NCI-H774 (cell line): ENCODE measurements around the gene S100P.
A peak's percentile ranks its signal among the peaks of the same experiment; 100 is the strongest.

Source experiments
- DNase-seq: peaks from one replicate; lab custom pipeline; 2025; lab: John Stamatoyannopoulos, UW

S100P gene

DNA sequence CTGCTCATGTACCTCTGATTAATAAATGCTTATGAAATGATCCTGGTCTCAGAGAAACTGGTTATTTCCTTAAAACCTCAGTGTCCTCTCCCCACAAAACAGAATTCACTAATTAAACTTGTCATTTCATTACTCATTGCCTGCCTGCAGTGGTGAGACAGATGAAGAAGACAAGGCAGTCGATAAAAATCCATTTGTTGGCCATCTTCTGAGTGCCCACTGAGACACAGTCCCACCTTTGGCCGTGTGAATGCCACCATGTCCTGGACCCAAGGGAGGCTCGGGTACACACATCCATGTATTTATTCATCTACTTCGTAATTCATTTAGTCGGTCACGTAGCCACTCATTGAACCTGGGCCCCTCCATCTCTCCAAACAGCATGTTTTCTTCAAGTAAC, 3.5 kb downstream of the S100P start:
- DNase-seq, result no peak

DNA sequence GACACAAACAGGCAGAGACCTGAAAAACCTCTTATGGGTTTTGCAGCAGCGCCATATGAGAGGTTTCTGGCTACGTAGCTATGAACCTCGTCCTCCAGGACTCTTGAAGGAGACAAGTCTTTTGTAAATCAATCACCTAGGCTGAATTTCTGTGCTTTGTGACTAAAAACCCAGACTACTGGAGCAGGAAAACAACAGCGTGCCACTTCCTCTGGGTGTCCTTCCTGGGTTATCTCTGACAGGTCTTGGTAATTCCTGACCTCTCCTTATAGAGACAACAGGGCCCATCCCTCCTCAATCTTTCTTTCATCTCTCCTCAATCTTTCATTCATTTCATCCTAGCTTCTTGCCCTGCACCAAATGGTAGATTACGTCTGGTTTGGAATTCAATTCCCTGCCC, 5.7 kb downstream of the S100P start:
- no peak for DNase-seq

DNA sequence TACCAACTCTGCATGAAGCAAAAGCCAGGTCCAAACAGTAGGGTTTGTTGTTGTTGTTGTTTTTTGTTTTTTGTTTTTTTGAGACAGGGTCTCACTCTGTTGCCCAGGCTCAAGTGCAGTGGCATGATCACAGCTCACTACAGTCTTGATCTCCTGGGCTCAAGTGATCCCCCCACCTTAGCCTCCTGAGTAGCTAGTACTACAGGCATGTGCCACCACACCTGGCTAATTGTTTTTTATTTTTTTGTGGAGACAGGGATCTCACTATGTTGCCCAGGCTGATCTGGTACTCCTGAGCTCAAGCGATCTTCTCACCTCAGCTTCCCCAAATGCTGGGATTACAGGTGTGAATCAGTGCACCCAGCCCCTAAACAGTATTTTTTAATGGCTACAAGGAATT, 6.2 kb downstream of the S100P start:
- DNase-seq, result no peak

DNA sequence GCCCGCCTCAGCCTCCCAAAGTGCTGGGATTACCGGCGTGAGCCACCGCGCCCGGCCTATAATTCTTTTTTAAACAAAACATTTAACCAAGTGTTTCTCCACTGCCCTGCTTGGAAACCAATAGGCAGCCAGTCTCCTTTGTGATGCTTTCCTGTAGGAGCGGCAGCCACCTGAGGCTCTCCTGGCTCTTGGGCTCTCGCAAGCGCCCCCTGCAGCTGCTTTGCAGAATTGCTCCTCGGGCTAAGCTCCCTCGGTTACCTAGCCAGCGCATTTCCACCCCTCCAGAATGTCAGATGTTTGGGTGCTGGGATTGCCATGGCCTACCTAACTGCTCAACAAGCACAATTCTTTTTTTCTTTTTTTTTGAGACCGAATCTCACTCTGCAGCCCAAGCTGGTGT, 7.7 kb downstream of the S100P start:
- no peak for DNase-seq

DNA sequence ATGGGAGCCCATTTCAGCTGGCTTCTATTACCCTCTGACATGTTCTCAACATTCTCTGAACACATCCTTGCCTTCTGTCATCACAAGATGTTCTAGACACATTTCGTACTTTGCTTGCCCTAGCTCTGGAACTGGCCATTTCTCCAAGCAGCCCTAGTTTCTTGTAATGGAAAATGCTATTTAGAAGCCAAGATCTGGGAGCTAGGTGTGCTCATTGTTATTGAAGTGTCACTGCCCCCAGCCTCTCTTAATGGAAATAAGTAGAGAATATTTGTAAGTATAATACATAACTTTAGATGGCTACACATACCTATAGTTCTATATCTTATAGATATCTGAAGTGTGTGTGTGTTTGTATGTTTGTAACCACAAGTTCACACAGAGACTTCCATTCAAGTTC, 9.1 kb downstream of the S100P start:
- no peak for DNase-seq

DNA sequence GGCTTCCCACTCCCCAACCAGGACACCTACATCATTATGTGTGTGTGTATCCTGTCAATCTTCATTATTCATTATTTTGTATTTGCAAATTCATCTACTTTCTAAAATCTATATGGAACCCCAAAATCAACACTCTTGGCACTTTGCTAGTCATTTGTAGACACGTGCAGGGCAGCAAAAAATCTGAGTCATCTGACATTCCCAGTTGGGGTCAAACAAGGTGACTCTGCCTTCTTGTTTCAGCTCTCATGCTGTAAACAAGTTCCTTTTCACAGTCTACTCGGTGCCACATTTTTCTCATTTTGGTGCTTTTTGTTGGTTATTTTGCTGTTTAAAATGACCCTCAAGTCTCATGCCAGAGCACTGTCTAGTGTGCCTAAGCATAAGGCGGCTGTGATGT, 10.1 kb downstream of the S100P start:
- no peak for DNase-seq

DNA sequence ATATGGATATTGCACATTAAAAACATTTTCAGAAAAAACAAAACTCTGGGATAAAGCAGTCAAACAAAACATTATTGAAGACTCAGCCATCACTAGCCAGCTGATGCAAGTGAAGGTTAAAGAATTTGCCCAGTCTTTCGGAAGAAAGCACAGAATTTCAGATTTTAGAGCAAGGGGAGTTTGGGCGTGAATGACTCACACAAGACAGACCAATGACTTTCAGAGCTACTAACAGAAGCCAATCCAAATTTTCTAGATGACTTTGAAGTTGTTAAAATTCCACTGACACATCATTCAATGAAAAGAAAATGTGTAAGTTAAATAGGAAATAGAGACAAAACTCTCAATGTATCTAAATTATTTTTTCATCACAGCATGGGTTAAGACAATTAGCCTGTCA, 12.0 kb downstream of the S100P start:
- DNase-seq, result no peak

DNA sequence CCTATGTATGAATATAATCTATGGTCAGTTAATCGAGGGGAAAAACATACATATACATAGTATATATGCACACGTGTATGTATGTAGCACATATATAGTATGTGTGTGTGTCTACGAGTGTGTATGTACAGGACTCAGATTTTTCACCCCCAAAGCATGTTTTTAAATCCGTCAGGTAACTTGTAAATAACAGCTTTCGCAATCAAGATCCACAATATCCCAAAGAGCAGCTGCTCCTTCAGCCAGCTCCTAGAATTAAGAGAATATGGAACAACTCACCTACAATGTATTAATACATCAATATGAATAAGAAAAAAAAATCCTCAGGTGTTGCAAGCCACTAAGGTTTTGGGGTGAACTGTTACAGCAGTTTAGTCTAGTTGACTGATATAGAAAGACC, 12.5 kb downstream of the S100P start:
- DNase-seq, result no peak

DNA sequence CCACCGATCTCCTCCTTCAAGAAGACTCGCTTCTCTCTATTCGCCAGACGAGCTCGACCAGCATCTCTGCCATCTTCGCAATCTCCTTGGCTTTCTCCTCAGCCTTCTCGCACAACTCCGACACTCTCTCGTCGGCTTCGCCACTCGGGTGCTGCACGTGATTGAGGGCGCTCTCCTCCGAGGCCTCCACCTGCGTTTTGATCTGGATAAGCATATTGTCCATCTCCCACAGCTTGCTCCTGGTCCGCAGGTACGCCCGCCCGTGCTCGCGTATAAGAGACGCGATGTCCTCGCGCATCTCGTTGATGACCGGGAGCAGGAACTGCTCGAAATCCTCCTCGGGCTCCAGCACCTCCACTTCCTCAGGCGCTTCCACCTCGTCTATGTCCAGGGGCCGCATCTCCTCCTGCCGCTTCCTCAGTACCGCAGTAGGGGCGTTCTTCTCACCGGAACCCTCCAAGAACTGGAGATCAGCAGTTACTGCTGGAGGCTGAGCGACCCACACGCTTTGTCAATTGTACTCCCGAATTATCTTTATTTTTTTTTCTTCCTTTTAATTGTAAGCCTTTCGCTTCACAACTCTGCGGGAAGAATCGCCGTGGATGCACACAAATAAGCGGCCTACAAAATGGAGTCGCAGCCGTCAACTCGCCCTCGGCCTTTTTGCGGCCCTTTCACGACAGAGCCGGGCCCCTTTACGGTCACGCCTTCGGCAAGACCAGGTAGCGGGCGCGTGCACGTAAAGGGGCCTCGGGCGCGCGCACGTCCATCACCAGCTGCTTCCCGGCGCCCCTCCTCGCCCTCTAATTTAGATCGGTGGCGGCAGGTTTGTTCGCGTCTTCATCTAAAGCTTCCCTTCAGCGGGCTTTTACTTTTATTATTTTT, 15.8 kb downstream of the S100P start, which contains the start of gene MRFAP1L1:
TSS of gene MRFAP1L1 (minus strand) at position 636 of the 885 bp plus-strand sequence. CDS start at position 400, 236 bp downstream.
- DNase-seq, result peak; percentile 95

DNA sequence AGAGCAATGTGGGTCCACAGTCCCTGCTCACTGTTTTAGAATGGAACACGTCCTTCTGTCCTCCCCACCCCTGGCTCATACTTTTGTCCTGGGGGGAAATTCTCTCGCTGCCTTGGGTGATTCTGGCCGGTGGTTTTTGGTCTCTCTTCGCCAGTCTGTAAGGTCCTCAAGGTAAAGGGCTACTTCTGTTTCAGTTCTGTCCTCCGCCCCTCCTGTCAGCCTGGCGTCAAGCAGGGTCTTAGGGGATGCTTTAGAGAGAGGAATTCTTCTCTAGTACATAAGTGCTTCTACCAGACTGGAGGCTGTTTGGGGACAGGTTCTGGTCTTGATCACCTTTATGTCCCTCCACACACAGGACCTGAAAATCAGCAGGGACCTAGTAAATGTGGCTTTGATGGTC, 16.6 kb downstream of the S100P start:
- DNase-seq, result no peak

DNA sequence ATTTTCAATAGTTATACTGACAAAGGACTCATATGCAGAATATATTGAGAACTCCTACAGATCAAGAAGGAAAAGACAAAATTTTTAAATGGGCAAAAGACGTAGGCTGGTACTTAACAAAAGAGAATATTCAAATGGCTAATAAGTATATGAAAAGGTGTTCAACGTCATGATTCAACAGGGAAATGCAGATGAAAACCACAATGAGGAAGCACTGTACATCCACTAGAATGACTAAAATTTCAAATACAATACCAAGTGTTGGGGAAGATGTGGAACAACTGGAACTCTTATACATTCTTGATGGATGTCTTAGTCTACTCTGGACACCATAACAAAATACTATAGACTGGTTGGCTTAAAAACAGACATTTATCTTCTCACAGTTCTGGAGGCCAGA, 17.3 kb downstream of the S100P start:
- DNase-seq, result no peak

DNA sequence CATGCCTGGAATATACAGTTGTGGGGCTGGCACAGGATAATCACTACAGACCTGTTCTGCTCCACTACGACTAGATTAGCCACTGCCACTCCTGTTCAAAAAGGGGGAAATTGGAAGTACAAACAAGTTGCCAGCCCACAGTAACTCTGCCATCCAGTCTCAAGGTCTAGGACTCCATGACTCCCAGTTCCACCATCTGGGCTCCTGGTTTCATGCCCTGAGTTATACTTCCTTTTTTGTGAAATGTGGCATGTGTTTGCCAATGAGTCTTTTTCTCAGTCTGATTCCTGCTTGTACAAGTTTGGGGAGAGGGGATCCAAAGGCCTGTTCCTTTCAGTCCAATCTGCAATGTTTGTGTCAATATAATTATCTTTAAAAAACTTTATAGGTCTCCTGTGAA, 21.3 kb downstream of the S100P start:
- no peak for DNase-seq

DNA sequence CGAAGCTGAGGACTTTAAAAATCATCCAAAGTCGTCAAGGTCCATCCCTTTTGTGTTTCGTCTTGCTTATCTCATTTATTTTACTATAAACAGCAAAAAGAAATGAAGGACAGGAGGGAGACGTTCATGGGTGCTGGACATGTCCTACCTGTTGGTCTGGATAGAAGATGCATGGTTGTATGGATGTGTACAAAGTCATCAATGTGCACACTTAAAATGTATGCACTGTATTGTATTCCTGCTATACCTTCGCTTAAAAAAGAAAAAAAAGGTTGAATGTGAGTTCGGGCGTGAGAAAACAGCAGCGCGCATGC, 22.0 kb downstream of the S100P start:
- DNase-seq, result no peak

DNA sequence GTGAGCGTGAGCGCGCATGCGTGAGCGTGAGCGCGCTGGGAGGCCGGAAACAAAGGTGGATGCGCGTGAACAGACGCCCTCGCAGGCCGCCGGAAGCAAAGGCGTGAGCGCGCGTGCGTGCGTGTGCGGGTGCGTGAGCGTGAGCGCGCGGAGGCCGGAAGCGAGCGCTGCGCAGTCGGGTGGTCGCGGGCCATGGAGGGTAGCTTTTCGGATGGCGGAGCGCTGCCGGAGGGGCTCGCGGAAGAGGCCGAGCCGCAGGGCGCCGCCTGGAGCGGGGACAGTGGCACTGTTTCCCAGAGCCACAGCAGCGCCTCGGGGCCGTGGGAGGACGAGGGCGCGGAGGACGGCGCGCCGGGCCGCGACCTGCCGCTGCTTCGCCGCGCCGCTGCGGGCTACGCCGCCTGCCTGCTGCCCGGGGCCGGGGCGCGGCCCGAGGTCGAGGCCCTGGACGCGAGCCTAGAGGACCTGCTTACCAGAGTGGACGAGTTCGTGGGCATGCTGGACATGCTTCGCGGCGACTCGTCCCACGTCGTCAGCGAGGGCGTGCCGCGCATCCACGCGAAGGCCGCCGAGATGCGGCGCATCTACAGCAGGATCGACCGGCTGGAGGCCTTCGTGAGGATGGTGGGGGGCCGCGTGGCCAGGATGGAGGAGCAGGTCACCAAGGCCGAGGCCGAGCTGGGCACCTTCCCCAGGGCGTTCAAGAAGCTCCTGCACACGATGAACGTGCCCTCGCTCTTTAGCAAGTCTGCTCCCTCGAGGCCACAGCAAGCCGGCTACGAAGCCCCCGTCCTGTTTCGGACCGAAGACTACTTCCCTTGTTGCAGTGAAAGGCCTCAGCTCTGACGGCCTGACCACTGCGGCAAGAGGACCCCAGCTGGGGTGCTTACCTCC, 22.6 kb downstream of the S100P start, which contains the start of gene BLOC1S4:
TSS of gene BLOC1S4 (plus strand) at position 157 of the 894 bp plus-strand sequence. CDS start at position 193, 36 bp downstream.
- peak; percentile 90 for DNase-seq

DNA sequence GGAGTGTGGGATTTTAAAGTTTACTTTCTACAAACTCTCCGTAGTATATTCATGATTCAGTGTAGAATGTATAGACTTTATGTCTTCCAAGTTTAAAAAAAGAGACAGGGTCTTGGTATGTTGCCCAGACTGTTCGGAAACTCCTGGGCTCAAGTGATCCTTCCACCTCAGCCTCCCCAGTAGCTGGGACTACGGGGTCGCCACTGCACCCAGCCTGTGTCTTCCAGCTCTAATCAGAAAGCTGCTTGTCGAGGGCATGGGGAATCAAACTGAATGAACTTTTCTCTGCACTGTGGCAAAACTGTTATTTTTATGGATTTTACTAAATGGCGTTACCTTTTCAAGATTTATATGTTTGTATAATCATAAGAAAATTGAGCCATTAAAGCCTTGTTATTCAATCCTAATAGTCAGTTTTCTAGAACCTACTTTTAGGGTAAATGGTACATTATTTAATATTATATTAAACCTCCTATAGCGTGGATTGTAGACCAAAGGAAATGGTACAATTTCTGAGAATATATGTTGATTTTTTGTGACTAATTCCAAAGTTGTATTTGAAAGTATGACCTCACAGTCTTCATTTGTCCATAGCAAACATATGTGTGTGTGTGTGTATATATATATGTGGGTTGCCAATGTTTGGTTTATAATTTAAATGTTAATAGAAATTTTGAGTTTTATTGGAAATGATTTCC, 23.4 kb downstream of the S100P start:
- DNase-seq, result no peak

DNA sequence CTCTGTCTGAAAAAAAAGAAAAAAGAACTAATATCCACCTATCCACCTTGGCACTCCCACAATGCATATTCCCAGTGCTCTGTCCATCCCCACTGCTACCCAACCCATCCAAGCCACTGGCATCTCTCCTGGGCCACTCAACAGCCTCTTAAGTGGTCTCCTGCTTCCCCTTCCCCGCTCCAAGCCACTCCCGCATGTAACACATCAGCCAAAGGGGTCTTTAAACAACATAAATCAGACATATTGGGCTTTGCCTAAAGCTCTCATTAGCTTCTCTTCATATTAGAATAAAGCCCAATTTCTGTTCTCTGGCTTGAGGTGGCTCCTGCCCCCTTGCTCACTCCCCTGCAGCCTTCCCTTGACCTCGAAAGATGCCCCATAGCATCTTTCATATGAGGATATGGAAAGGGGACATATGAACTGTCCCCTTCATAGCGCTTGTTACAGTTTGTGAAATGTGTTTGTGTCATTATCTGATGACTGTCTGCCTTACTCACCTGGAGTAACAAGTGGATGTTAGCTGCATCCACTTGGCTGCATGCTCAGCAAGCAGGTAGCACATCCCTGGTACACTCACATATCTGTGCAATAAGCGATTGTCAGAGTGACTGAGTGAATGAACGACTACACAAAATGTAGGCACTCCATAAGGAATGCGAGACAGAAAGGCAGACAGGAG, 25.4 kb downstream of the S100P start:
- no peak for DNase-seq

DNA sequence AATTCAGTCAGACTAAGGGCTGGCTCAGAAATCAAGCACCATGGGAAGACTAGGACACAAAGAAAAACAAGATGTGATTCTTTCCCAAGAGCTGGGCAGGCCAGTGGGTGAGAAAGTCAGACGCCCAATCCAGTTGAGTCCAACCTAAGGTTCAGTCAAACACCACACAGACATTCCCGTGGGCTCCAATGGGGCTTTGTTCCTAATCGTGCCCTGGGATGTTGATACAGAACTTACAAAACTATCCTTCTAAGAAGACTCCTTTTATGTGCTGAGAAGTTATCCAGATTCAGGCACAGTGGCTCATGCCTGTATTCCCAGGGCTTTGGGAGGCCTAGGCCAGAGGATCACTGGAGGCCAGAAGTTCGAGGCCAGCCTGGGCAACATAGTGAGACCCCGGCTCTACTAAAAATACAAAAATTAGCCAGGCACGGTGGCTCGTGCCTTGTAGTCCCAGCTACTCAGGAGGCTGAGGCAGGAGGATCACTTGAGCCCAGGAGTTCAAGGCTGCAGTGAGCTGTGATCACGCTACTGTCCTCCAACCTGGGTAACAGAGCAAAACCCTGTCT, 26.0 kb downstream of the S100P start:
- no peak for DNase-seq

DNA sequence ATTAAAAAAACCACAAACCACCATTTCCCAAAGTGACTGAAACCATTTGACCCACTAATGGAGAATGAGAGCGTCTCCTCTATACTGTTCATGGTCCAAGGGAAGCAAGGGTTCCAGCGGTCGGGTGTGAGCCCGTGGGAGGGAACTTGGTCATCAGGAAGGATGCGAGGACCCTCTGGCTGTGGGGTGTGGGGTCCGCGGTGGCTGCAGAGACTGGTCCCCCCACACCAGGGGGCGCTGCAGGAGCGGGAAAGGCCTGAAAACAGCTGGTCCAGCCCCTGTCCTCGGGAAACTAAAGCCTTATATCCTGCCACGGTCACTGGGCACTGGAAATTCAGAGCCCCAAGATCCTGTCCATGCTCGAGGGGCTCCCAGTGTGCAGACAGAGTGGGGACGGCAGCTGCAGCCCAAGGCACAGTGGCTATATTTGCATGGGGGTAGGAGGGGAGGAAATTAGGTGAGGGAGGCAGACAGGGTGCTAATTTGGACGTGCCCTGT, 26.6 kb downstream of the S100P start:
- peak; percentile 60 for DNase-seq

DNA sequence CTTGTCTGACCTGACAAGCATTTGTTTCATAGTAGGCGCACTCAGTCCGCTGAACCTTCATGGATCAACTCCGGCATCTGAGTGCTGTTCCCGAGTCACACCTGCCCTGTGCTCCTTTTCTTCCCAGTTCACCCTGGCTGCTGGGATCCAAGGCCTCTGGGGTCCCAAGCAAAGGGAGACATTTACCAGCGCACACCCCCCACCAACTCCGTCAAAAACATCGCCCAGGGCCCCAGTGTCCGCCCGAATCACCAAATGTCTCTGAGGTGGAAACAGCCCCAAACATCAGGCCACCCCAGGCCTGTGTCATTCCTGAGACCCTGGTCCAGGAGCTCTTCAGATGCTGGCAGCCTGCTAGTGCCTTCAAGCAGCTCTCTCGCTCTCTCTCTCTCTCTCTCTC, 27.4 kb downstream of the S100P start:
- DNase-seq, result no peak

DNA sequence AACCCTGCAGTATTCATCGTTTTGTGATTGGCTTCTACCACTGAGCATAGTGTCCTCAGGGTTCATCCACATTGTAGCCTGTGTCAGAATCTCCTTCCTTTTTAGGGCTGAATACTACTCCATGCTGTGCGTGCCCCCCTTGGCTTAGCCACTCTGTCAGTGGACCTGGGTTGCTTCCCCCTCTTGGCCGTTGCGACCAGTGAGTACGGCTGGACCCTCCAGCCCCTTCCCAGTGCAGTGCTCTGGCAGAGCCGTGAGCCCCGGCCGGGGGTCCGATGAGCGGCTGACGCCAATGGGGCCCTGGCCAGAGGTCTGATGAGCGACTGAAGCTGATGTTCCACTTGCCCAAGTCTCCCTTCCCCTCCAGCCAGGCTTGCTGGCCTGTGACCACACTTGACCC, 29.2 kb downstream of the S100P start:
- no peak for DNase-seq

DNA sequence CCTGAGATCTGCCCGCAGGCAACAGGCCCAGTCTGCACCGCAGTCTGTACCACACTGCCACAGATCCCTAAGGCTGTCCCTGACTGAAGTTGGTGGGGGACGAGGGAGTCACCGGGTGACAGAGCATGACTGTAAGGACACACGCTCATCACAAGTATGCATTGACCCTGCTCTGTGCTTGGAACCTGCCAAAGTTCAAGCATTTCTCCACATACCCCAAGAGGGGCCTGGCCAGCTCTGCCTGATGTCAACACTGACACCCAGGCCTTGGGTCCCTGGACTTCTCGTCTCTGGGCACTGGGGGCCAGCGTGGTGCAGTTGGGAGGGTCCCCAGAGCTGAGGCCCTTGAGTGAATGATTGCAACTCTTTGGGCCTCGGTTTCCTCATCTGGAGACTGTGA, 30.2 kb downstream of the S100P start:
- DNase-seq, result no peak
